GM23338 (cell line): ENCODE results near the gene SMG9. TPM values are rescaled to one million over a fixed set of nuclear protein-coding genes. Genes with fewer than 3 reads are reported as not detected.

ENCODE experiments used
- ATAC-seq: fragments of 200-7000 bp; cut with Tn5 transposase; 3 replicates; pipeline ENCODE4 v1.9.1; 2020
- DNase-seq: peaks from one replicate; pipeline ENCODE4 v3.0.0-alpha.2; 2015; ENCODE audit warnings: low spot score
- H2AFZ ChIP-seq: fragments of 200-600 bp; sonication (generic); 2 replicates; pipeline ENCODE4 v1.8.0; 2016; ENCODE audit warnings: antibody characterized with exemption, mild to moderate bottlenecking, moderate library complexity
- H3F3A ChIP-seq: fragments of 200-600 bp; sonication (generic); replicated peaks from 2 replicates; pipeline ENCODE4 v1.8.0; 2017; ENCODE audit warnings: antibody characterized with exemption, mixed run types, low read depth
- H3K27ac ChIP-seq: fragments of 200-600 bp; sonication (generic); 2 replicates; pipeline ENCODE4 v1.6.1; 2016; ENCODE audit warnings: low read depth
- H3K27me3 ChIP-seq: fragments of 200-600 bp; sonication (generic); 2 replicates; pipeline ENCODE4 v1.8.0; 2016; ENCODE audit warnings: mild to moderate bottlenecking, mixed run types, moderate library complexity; ENCODE audit not compliant: insufficient read depth
- H3K36me3 ChIP-seq: fragments of 200-600 bp; sonication (generic); 2 replicates; pipeline ENCODE4 v1.8.0; 2016; ENCODE audit warnings: mild to moderate bottlenecking; ENCODE audit not compliant: insufficient read depth
- H3K4me1 ChIP-seq: fragments of 200-600 bp; sonication (generic); 2 replicates; pipeline ENCODE4 v1.8.0; 2016; ENCODE audit warnings: mild to moderate bottlenecking, moderate library complexity; ENCODE audit not compliant: insufficient read depth
- H3K4me2 ChIP-seq: fragments of 200-600 bp; sonication (generic); 2 replicates; pipeline ENCODE4 v1.7.1; 2017; ENCODE audit warnings: mixed run types
- H3K4me3 ChIP-seq: fragments of 200-600 bp; sonication (generic); 2 replicates; pipeline ENCODE4 v1.6.1; 2016; ENCODE audit warnings: mixed run types
- H3K79me2 ChIP-seq: fragments of 200-600 bp; sonication (generic); replicated peaks from 2 replicates; pipeline ENCODE4 v1.8.0; 2017; ENCODE audit warnings: mild to moderate bottlenecking; ENCODE audit not compliant: insufficient read depth
- H3K9me2 ChIP-seq: fragments of 200-600 bp; sonication (generic); 2 replicates; pipeline ENCODE4 v1.8.0; 2017; ENCODE audit not compliant: insufficient read depth
- H4K20me1 ChIP-seq: fragments of 200-600 bp; sonication (generic); replicated peaks from 2 replicates; pipeline ENCODE4 v1.8.0; 2017; ENCODE audit warnings: mild to moderate bottlenecking; ENCODE audit not compliant: insufficient read depth
- H3K27ac Mint-ChIP-seq: 2 replicates; pipeline ENCODE4 v1.8.0; 2020; ENCODE audit warnings: inconsistent platforms, mild to moderate bottlenecking, moderate library complexity, mixed read lengths
- H3K27me3 Mint-ChIP-seq: 3 replicates; pipeline ENCODE4 v1.8.0; 2022; ENCODE audit warnings: low read depth, mild to moderate bottlenecking, moderate library complexity, mixed read lengths, inconsistent platforms; ENCODE audit not compliant: insufficient read depth, poor library complexity
- H3K36me3 Mint-ChIP-seq: 3 replicates; pipeline ENCODE4 v1.8.0; 2021; ENCODE audit warnings: low read depth, mild to moderate bottlenecking, inconsistent platforms, moderate library complexity, mixed read lengths
- H3K4me1 Mint-ChIP-seq: 3 replicates; pipeline ENCODE4 v1.8.0; 2020; ENCODE audit warnings: mild to moderate bottlenecking, inconsistent platforms, mixed read lengths
- H3K4me3 Mint-ChIP-seq: 3 replicates; pipeline ENCODE4 v1.8.0; 2021; ENCODE audit warnings: moderate library complexity, mild to moderate bottlenecking, inconsistent platforms, mixed read lengths
- H3K9me3 Mint-ChIP-seq: 3 replicates; pipeline ENCODE4 v1.8.0; 2020; ENCODE audit warnings: moderate library complexity, mild to moderate bottlenecking, inconsistent platforms, mixed read lengths
- CREB1 ChIP-seq: fragments of 250-450 bp; sonication (Bioruptor Pico); IDR thresholded peaks from 2 replicates; pipeline ENCODE4 v1.5.0; 2020; ENCODE audit warnings: low read depth, mild to moderate bottlenecking, moderate library complexity
- EZH2 ChIP-seq: fragments of 200-600 bp; sonication (generic); IDR thresholded peaks from one replicate; pipeline ENCODE4 v1.8.0; 2017; ENCODE audit warnings: antibody characterized with exemption, mild to moderate bottlenecking, low read depth; ENCODE audit not compliant: unreplicated experiment
- STAT1 ChIP-seq: IDR thresholded peaks from one replicate; pipeline ENCODE4 v1.6.1; 2016; ENCODE audit warnings: antibody characterized with exemption; ENCODE audit not compliant: unreplicated experiment
- ZNF114 ChIP-seq: fragments of 250-450 bp; sonication (Bioruptor Pico); IDR thresholded peaks from 2 replicates; pipeline ENCODE4 v1.5.0; 2020; ENCODE audit warnings: mild to moderate bottlenecking, moderate library complexity
- ZNF331 ChIP-seq: fragments of 250-450 bp; sonication (Bioruptor Pico); IDR thresholded peaks from 2 replicates; pipeline ENCODE4 v1.5.0; 2020; ENCODE audit warnings: low read depth, mild to moderate bottlenecking, moderate library complexity
- polyA plus RNA-seq: library from polyadenylated mRNA; unstranded; fragments of >200 nt; fragmentation: Nextera tagmentation; extraction: Ambion mirVana; gene quantifications from 2 replicates; pipeline ENCODE4 v1.2.1, GENCODE V29; 2016
- total RNA-seq: library from RNA; depleted of rRNA; stranded (reverse); fragments of >200 nt; shearing (Covaris generic); gene quantifications from 2 replicates; pipeline ENCODE4 v1.2.3, GENCODE V29; 2014
- TF ChIP-seq, protein P1 (sequence below): fragments of 250-450 bp; sonication (Bioruptor Pico); IDR thresholded peaks from 2 replicates; pipeline ENCODE4 v1.5.0; 2020; ENCODE audit warnings: mild to moderate bottlenecking, moderate library complexity
- TF ChIP-seq, protein P2 (sequence below): IDR thresholded peaks from 2 replicates; pipeline ENCODE4 v1.6.1; 2016; ENCODE audit warnings: antibody characterized with exemption
- TF ChIP-seq, protein P3 (sequence below): IDR thresholded peaks from one replicate; pipeline ENCODE4 v1.6.1; 2018; ENCODE audit warnings: antibody characterized with exemption; ENCODE audit not compliant: unreplicated experiment
- TF ChIP-seq, protein P4 (sequence below), 2 experiments: fragments of 200-600 bp in 1 of 2; sonication (generic) in 1 of 2; conservative IDR thresholded peaks; 2 replicates each; pipeline versions ENCODE4 v1.5.1 to v1.6.1; 2016 to 2017; ENCODE audit warnings: antibody characterized with exemption in 2 of 2, low read depth in 2 of 2, mild to moderate bottlenecking in 2 of 2, moderate library complexity in 1 of 2

SMG9 gene
- total and polyA plus RNA-seq, 2 experiments from 2014 or later, result 13.2 to 14.0 TPM

DNA sequence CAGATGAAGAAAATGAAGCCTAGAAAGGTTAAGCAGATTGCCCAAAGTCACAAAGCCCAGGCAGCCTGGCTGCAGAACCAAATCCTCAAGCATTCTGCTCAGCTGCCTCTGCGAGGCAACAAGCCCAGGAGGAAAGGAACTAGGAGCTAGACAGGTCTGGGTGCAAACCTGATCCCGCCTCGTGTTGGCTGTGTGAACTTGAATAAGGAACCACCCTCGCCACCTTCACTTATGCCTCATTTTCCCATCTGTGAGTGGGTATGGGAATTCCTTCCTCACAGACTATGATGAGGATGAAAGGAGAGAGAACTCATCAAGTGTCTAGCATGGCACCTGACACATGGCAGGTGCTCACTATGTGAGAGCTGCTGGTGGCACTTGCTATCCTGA lies 6.6 kb downstream of the SMG9 start:
- Histone ChIP-seq H3K4me2 (no peak overlapping the region), H3K36me3 (peaks cover 6% of the 10 kb centered on the region; the same call in 1 of the 2 replicates), H3K9me2 (no peaks in the 10 kb centered on the region), H2AFZ (no peak overlapping the region), H4K20me1 (no peaks in the 10 kb centered on the region; the same call in 1 of the 2 replicates), H3K4me1 (no peaks in the 10 kb centered on the region), H3K27me3 (no peaks in the 10 kb centered on the region), H3F3A (no peaks in the 10 kb centered on the region), H3K79me2 (peaks cover 11% of the 10 kb centered on the region), H3K27ac (no peak overlapping the region), H3K4me3 (no peak overlapping the region)
- Mint-ChIP-seq H3K36me3 (peaks cover 67% of the 10 kb centered on the region), H3K4me3 (no peak overlapping the region), H3K27ac (no peak overlapping the region), H3K27me3 (peaks cover 8% of the 10 kb centered on the region), H3K4me1 (peaks cover 4% of the 10 kb centered on the region; the same call in 2 of the 3 replicates), H3K9me3 (no peaks in the 10 kb centered on the region)
- no peak for TF ChIP-seq CREB1
- TF ChIP-seq STAT1, result no peak
- TF ChIP-seq ZNF114 (CRISPR knock-in tag), result no peak
- TF ChIP-seq, protein P1, sequence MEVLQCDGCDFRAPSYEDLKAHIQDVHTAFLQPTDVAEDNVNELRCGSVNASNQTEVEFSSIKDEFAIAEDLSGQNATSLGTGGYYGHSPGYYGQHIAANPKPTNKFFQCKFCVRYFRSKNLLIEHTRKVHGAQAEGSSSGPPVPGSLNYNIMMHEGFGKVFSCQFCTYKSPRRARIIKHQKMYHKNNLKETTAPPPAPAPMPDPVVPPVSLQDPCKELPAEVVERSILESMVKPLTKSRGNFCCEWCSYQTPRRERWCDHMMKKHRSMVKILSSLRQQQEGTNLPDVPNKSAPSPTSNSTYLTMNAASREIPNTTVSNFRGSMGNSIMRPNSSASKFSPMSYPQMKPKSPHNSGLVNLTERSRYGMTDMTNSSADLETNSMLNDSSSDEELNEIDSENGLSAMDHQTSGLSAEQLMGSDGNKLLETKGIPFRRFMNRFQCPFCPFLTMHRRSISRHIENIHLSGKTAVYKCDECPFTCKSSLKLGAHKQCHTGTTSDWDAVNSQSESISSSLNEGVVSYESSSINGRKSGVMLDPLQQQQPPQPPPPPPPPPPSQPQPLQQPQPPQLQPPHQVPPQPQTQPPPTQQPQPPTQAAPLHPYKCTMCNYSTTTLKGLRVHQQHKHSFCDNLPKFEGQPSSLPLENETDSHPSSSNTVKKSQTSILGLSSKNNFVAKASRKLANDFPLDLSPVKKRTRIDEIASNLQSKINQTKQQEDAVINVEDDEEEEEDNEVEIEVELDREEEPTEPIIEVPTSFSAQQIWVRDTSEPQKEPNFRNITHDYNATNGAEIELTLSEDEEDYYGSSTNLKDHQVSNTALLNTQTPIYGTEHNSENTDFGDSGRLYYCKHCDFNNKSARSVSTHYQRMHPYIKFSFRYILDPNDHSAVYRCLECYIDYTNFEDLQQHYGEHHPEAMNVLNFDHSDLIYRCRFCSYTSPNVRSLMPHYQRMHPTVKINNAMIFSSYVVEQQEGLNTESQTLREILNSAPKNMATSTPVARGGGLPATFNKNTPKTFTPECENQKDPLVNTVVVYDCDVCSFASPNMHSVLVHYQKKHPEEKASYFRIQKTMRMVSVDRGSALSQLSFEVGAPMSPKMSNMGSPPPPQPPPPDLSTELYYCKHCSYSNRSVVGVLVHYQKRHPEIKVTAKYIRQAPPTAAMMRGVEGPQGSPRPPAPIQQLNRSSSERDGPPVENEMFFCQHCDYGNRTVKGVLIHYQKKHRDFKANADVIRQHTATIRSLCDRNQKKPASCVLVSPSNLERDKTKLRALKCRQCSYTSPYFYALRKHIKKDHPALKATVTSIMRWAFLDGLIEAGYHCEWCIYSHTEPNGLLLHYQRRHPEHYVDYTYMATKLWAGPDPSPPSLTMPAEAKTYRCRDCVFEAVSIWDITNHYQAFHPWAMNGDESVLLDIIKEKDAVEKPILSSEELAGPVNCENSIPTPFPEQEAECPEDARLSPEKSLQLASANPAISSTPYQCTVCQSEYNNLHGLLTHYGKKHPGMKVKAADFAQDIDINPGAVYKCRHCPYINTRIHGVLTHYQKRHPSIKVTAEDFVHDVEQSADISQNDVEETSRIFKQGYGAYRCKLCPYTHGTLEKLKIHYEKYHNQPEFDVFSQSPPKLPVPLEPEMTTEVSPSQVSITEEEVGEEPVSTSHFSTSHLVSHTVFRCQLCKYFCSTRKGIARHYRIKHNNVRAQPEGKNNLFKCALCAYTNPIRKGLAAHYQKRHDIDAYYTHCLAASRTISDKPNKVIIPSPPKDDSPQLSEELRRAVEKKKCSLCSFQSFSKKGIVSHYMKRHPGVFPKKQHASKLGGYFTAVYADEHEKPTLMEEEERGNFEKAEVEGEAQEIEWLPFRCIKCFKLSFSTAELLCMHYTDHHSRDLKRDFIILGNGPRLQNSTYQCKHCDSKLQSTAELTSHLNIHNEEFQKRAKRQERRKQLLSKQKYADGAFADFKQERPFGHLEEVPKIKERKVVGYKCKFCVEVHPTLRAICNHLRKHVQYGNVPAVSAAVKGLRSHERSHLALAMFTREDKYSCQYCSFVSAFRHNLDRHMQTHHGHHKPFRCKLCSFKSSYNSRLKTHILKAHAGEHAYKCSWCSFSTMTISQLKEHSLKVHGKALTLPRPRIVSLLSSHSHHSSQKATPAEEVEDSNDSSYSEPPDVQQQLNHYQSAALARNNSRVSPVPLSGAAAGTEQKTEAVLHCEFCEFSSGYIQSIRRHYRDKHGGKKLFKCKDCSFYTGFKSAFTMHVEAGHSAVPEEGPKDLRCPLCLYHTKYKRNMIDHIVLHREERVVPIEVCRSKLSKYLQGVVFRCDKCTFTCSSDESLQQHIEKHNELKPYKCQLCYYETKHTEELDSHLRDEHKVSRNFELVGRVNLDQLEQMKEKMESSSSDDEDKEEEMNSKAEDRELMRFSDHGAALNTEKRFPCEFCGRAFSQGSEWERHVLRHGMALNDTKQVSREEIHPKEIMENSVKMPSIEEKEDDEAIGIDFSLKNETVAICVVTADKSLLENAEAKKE, result no peak
- TF ChIP-seq EZH2, result no peak
- TF ChIP-seq, protein P2, sequence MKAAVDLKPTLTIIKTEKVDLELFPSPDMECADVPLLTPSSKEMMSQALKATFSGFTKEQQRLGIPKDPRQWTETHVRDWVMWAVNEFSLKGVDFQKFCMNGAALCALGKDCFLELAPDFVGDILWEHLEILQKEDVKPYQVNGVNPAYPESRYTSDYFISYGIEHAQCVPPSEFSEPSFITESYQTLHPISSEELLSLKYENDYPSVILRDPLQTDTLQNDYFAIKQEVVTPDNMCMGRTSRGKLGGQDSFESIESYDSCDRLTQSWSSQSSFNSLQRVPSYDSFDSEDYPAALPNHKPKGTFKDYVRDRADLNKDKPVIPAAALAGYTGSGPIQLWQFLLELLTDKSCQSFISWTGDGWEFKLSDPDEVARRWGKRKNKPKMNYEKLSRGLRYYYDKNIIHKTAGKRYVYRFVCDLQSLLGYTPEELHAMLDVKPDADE, result no peak
- no peak for TF ChIP-seq ZNF331
- TF ChIP-seq, protein P3, sequence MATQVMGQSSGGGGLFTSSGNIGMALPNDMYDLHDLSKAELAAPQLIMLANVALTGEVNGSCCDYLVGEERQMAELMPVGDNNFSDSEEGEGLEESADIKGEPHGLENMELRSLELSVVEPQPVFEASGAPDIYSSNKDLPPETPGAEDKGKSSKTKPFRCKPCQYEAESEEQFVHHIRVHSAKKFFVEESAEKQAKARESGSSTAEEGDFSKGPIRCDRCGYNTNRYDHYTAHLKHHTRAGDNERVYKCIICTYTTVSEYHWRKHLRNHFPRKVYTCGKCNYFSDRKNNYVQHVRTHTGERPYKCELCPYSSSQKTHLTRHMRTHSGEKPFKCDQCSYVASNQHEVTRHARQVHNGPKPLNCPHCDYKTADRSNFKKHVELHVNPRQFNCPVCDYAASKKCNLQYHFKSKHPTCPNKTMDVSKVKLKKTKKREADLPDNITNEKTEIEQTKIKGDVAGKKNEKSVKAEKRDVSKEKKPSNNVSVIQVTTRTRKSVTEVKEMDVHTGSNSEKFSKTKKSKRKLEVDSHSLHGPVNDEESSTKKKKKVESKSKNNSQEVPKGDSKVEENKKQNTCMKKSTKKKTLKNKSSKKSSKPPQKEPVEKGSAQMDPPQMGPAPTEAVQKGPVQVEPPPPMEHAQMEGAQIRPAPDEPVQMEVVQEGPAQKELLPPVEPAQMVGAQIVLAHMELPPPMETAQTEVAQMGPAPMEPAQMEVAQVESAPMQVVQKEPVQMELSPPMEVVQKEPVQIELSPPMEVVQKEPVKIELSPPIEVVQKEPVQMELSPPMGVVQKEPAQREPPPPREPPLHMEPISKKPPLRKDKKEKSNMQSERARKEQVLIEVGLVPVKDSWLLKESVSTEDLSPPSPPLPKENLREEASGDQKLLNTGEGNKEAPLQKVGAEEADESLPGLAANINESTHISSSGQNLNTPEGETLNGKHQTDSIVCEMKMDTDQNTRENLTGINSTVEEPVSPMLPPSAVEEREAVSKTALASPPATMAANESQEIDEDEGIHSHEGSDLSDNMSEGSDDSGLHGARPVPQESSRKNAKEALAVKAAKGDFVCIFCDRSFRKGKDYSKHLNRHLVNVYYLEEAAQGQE, result no peak
- TF ChIP-seq, protein P4, sequence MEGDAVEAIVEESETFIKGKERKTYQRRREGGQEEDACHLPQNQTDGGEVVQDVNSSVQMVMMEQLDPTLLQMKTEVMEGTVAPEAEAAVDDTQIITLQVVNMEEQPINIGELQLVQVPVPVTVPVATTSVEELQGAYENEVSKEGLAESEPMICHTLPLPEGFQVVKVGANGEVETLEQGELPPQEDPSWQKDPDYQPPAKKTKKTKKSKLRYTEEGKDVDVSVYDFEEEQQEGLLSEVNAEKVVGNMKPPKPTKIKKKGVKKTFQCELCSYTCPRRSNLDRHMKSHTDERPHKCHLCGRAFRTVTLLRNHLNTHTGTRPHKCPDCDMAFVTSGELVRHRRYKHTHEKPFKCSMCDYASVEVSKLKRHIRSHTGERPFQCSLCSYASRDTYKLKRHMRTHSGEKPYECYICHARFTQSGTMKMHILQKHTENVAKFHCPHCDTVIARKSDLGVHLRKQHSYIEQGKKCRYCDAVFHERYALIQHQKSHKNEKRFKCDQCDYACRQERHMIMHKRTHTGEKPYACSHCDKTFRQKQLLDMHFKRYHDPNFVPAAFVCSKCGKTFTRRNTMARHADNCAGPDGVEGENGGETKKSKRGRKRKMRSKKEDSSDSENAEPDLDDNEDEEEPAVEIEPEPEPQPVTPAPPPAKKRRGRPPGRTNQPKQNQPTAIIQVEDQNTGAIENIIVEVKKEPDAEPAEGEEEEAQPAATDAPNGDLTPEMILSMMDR (conservative IDR thresholded peaks at IDR 0.05; ENCODE audit: low read depth in 2 of 2), result no peak
- ATAC-seq, result no peak
- no peak for DNase-seq
